Suprapubic skin (tissue), 4 donors: ENCODE results near the gene CD300LF. TPM values are rescaled to one million over a fixed set of nuclear protein-coding genes. Genes with fewer than 3 reads are reported as not detected.
A peak's percentile ranks its signal among the peaks of the same experiment; 100 is the strongest.

Experiments
- DNase-seq, 2 donors: peaks; one replicate each; pipeline ENCODE4 v3.0.0-alpha.2; 2019; ENCODE audit warnings: low spot score in 2 of 2
- H3K27ac ChIP-seq: fragments of 200-600 bp; sonication (generic); one replicate; pipeline ENCODE4 v1.5.1; 2019
- H3K27me3 ChIP-seq: fragments of 200-600 bp; sonication (generic); one replicate; pipeline ENCODE4 v1.5.1; 2019
- H3K36me3 ChIP-seq: fragments of 200-600 bp; sonication (generic); one replicate; pipeline ENCODE4 v1.5.1; 2019
- H3K4me1 ChIP-seq: fragments of 200-600 bp; sonication (generic); one replicate; pipeline ENCODE4 v1.5.1; 2019
- H3K4me3 ChIP-seq: fragments of 200-600 bp; sonication (generic); one replicate; pipeline ENCODE4 v1.5.1; 2019; ENCODE audit warnings: mild to moderate bottlenecking
- H3K9me3 ChIP-seq: fragments of 200-600 bp; sonication (generic); one replicate; pipeline ENCODE4 v1.5.1; 2019
- CTCF ChIP-seq, 2 donors: fragments of 200-600 bp in 1 of 2; fragments of 450-650 bp in 1 of 2; sonication (generic) in 1 of 2; IDR thresholded peaks; one replicate each; pipeline ENCODE4 v1.5.1; 2016 to 2019; ENCODE audit warnings: antibody characterized with exemption in 2 of 2, mild to moderate bottlenecking in 1 of 2, moderate library complexity in 1 of 2
- EP300 ChIP-seq: sonication (generic); formaldehyde crosslinking; IDR thresholded peaks from one replicate; pipeline ENCODE4 v1.6.1; 2017; ENCODE audit warnings: antibody characterized with exemption
- POLR2A ChIP-seq, 2 donors: fragments of 450-650 bp; IDR thresholded peaks; one replicate each; pipeline ENCODE4 v1.6.1; 2017; ENCODE audit warnings: antibody characterized with exemption in 2 of 2, mild to moderate bottlenecking in 2 of 2, moderate library complexity in 2 of 2
- POLR2AphosphoS5 ChIP-seq, 3 donors: sonication (generic); formaldehyde crosslinking; IDR thresholded peaks; one replicate each; pipeline ENCODE4 v1.6.1; 2017; ENCODE audit warnings: antibody characterized with exemption in 3 of 3
- WGBS: methylation state at CpG from one replicate; pipeline ENCODE4 v1.1.5; 2018; 5-methylcytosine and 5-hydroxymethylcytosine counted together
- total RNA-seq, 4 donors: library from RNA; depleted of rRNA; stranded (reverse); fragments of >200 nt; gene quantifications; one replicate each; pipeline ENCODE4 v1.1.0, GENCODE V29; 2016

CD300LF gene
- total RNA-seq, 4 donors from 2014 or later = not detected

DNA sequence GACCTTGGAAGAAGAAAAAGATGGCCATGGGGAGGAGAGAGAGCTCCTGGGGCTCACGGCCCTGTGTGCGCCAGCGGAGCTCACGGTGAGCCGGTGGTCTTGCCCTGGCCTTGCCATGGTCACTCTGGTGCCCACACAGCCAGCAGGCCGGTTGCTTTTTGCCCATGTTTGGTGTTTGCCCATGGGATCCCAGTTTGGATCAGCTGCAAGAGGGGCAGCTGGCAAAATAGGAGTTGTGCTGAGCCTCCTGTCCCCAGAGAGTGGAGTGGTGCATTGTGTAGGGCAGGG, 37.3 kb upstream of the CD300LF start:
- TF ChIP-seq EP300 (no peak), POLR2AphosphoS5 (IDR thresholded peaks at IDR 0.05) (no peak), CTCF (IDR thresholded peaks at IDR 0.05) (no peak), POLR2A (IDR thresholded peaks at IDR 0.05) (no peak)
- Histone ChIP-seq H3K4me3 (peak overlapping the region; percentile 84), H3K36me3 (no peaks in the 10 kb centered on the region), H3K9me3 (no peaks in the 10 kb centered on the region), H3K27ac (peak overlapping the region; percentile 77), H3K4me1 (peaks cover 69% of the 10 kb centered on the region), H3K27me3 (no peaks in the 10 kb centered on the region)
- DNase-seq = no peak
- WGBS = 65% methylated on average over 5 of the region's 6 CpGs

- H3K4me1 ChIP-seq = peaks cover 69% of the 10 kb centered on the region
- H3K4me3 ChIP-seq = peak overlapping the region; percentile 84
- no peaks in the 10 kb centered on the region for H3K9me3 ChIP-seq
- TF ChIP-seq POLR2AphosphoS5 (IDR thresholded peaks at IDR 0.05) (no peak), POLR2A (IDR thresholded peaks at IDR 0.05) (no peak), CTCF (IDR thresholded peaks at IDR 0.05) (no peak), EP300 (no peak)
- 7% methylated on average over 7 of the region's 46 CpGs for WGBS
- H3K27ac ChIP-seq = peak overlapping the region; percentile 77
- H3K27me3 ChIP-seq = no peaks in the 10 kb centered on the region
- H3K36me3 ChIP-seq = no peaks in the 10 kb centered on the region
- DNase-seq = no peak
These were observed 36.7 kb upstream of the CD300LF start for GRCh38 chr17:74749279-74750038.

DNA sequence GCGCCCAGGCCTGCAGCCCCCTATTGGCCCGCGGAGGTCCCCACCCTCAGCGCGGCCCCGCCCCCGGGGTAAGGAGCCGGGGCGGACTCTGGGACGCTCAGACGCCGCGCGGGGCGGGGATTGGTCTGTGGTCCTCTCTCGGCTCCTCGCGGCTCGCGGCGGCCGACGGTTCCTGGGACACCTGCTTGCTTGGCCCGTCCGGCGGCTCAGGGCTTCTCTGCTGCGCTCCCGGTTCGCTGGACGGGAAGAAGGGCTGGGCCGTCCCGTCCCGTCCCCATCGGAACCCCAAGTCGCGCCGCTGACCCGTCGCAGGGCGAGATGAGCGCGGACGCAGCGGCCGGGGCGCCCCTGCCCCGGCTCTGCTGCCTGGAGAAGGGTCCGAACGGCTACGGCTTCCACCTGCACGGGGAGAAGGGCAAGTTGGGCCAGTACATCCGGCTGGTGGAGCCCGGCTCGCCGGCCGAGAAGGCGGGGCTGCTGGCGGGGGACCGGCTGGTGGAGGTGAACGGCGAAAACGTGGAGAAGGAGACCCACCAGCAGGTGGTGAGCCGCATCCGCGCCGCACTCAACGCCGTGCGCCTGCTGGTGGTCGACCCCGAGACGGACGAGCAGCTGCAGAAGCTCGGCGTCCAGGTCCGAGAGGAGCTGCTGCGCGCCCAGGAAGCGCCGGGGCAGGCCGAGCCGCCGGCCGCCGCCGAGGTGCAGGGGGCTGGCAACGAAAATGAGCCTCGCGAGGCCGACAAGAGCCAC, 36.0 kb upstream of the CD300LF start, which contains the start of gene NHERF1:
Gene NHERF1, plus strand, starts transcription at position 100 of the 750 bp plus-strand sequence. Its CDS starts 219 bp downstream, at position 319.
- Histone ChIP-seq H3K9me3 (no peaks in the 10 kb centered on the region), H3K4me3 (peak within 1 kb of the TSS; percentile 84), H3K36me3 (no peaks in the 10 kb centered on the region), H3K4me1 (peaks cover 72% of the 10 kb centered on the region), H3K27ac (peak within 1 kb of the TSS; percentile 77), H3K27me3 (no peaks in the 10 kb centered on the region)
- DNase-seq = peak; percentile 94 to 96
- WGBS = 2% methylated on average over 9 of the region's 90 CpGs
- TF ChIP-seq EP300 = no peak
- no peak for TF ChIP-seq CTCF (IDR thresholded peaks at IDR 0.05)
- TF ChIP-seq POLR2AphosphoS5 (IDR thresholded peaks at IDR 0.05) = peak in 2 of 3 donors; percentile 61 to 66
- peak; percentile 74 to 94 for TF ChIP-seq POLR2A (IDR thresholded peaks at IDR 0.05)

GRCh38 chr17:74748279-74748528, 35.5 kb upstream of the CD300LF start:
- peak in 1 of 2 donors; percentile 12 for TF ChIP-seq CTCF (IDR thresholded peaks at IDR 0.05)
- no peak for TF ChIP-seq POLR2A (IDR thresholded peaks at IDR 0.05)
- no peak for TF ChIP-seq EP300
- peak overlapping the region; percentile 77 for H3K27ac ChIP-seq

DNA sequence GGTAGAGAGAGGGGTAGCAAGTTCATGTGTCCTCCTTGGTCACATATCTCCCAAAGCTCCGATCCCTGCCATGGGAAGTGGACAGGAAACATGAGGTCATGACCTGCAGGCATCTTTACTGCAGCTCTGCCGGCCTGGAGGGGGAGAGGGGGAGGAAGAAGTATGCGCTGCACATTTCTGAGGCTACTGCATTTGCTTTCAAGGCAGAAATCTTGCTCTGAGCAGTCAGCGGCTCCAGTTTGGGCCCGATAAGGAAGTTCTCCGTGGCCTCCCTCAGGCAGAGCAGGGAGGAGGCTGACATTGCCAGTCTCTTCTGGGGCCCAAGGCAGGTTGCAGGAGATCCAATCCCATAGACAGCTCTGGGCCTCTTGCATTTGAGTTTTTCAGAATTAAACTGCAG, 34.2 kb upstream of the CD300LF start:
- Histone ChIP-seq H3K9me3 (no peaks in the 10 kb centered on the region), H3K4me1 (peaks cover 62% of the 10 kb centered on the region), H3K4me3 (no peak overlapping the region), H3K27ac (no peak overlapping the region), H3K36me3 (no peaks in the 10 kb centered on the region), H3K27me3 (peaks cover 5% of the 10 kb centered on the region)
- WGBS = 34% methylated on average over 5 of the region's 6 CpGs
- TF ChIP-seq EP300 (no peak), POLR2A (IDR thresholded peaks at IDR 0.05) (no peak), CTCF (IDR thresholded peaks at IDR 0.05) (no peak), POLR2AphosphoS5 (IDR thresholded peaks at IDR 0.05) (no peak)
- DNase-seq = no peak

More at GRCh38 chr17:74748279-74748528, 35.5 kb upstream of the CD300LF start:
- WGBS = 0% methylated on average over 9 of the region's 34 CpGs
- no peak for DNase-seq
- H3K36me3 ChIP-seq = no peaks in the 10 kb centered on the region
- H3K4me3 ChIP-seq = peak overlapping the region; percentile 84
- no peaks in the 10 kb centered on the region for H3K27me3 ChIP-seq
- H3K9me3 ChIP-seq = no peaks in the 10 kb centered on the region
- H3K4me1 ChIP-seq = peaks cover 69% of the 10 kb centered on the region
